ENCODE measurements around the gene IQSEC1. TPM values are rescaled to one million over a fixed set of nuclear protein-coding genes. Genes with fewer than 3 reads are reported as not detected.

Gene IQSEC1
- total and polyA plus RNA-seq, 2 donors (not counting 1 experiment from before 2014, with no cell fraction given), result 96.7 to 222 TPM

GRCh38 chr3:12932347-12932746 lies 140.9 kb downstream of the IQSEC1 start:
- CTCF ChIA-PET, result interaction anchor here (1.1 kb wide), 1 partner anchor 52 kb away, joined by 6 read pairs; no protein-coding TSS in a partner anchor
- no peak for TF ChIP-seq EZH2 (IDR thresholded peaks at IDR 0.05; ENCODE audit: borderline replicate concordance, insufficient read depth, low read depth, low read length, poor library complexity, severe bottlenecking)
- TF ChIP-seq, protein P1, sequence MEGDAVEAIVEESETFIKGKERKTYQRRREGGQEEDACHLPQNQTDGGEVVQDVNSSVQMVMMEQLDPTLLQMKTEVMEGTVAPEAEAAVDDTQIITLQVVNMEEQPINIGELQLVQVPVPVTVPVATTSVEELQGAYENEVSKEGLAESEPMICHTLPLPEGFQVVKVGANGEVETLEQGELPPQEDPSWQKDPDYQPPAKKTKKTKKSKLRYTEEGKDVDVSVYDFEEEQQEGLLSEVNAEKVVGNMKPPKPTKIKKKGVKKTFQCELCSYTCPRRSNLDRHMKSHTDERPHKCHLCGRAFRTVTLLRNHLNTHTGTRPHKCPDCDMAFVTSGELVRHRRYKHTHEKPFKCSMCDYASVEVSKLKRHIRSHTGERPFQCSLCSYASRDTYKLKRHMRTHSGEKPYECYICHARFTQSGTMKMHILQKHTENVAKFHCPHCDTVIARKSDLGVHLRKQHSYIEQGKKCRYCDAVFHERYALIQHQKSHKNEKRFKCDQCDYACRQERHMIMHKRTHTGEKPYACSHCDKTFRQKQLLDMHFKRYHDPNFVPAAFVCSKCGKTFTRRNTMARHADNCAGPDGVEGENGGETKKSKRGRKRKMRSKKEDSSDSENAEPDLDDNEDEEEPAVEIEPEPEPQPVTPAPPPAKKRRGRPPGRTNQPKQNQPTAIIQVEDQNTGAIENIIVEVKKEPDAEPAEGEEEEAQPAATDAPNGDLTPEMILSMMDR (IDR thresholded peaks at IDR 0.05), result no peak
- Mint-ChIP-seq H3K4me3 (no peak overlapping the region), H3K27ac (no peak overlapping the region), H3K9me3 (ENCODE audit: insufficient read depth) (no peaks in the 10 kb centered on the region), H3K27me3 (no peaks in the 10 kb centered on the region), H3K4me1 (peaks cover 18% of the 10 kb centered on the region)
- no peak for ATAC-seq (ENCODE audit: low read depth)
- Histone ChIP-seq H3K4me3 (ENCODE audit: control extremely low read depth in 1 of 5, extremely low read depth in 1 of 5, insufficient read depth in 1 of 5, low read depth in 2 of 5, low read length in 4 of 5) (no peak overlapping the region), H3K4me2 (replicated peaks; ENCODE audit: low read depth, low read length, poor library complexity, severe bottlenecking) (no peak overlapping the region), H3K4me1 (ENCODE audit: control insufficient read depth in 2 of 2, insufficient read depth in 2 of 2, low read length in 2 of 2) (no peaks in the 10 kb centered on the region), H3K9me3 (ENCODE audit: control extremely low read depth in 1 of 3, control insufficient read depth in 2 of 3, insufficient read depth in 1 of 3, low read length in 2 of 3) (no peaks in the 10 kb centered on the region), H2AFZ (ENCODE audit: insufficient read depth, low read depth, low read length, poor library complexity, severe bottlenecking) (no peak overlapping the region), H3K36me3 (replicated peaks in 1 of 2; ENCODE audit: control extremely low read depth in 1 of 2, control insufficient read depth in 1 of 2, extremely low read depth in 1 of 2, insufficient read depth in 2 of 2, low read length in 1 of 2) (peaks cover 8 to 93% of the 10 kb centered on the region in 2 experiments), H3K27me3 (replicated peaks in 1 of 4; ENCODE audit: control extremely low read depth in 1 of 4, control insufficient read depth in 3 of 4, insufficient read depth in 4 of 4, low read length in 3 of 4) (no peaks in the 10 kb centered on the region), H3K79me2 (ENCODE audit: control insufficient read depth, insufficient read depth, low read length) (peaks cover 100% of the 10 kb centered on the region), H3K27ac (ENCODE audit: low read length in 2 of 2) (no peak overlapping the region), H4K20me1 (ENCODE audit: control insufficient read depth, insufficient read depth, low read length, poor library complexity, severe bottlenecking) (peaks cover 100% of the 10 kb centered on the region), H3K9ac (ENCODE audit: low read length) (no peak overlapping the region)
- no peak for DNase-seq
- POLR2A ChIA-PET, result no interaction called here
- WGBS (ENCODE audit: insufficient coverage), result 90% methylated on average over 10 of the region's 10 CpGs
- intact Hi-C loops (cut with micrococcal nuclease), result no loop called here

DNA sequence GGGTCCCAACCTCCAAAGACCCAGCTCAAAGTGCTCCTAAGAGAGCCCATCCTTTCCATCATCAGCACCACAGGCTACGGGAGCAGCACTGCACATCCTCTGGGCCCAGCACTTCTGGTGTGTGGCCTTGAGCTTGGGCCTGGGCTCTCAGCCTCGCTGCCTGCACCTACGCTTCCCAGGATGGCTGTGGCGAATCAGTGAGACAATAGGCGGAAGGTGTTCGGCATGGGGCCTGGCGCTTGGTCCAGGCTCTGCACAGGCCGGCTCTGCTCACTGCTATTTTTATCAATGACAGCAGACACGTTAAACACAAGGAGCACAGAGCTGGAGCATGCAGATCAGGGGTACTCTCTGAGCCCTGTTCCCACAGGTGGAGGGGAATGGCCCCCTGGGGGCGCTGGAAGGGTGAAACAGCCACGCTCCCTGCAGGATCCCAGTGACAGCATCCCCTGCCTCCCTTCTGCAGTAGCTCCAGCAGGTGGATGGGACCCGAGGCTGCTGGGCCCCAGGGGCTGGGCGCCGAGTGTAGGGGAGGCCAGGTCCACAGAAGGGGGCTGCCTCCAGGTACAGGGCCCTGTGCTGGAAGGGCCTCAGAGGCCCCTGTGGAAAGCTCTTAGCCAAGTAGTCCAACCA lies 141.8 kb downstream of the IQSEC1 start:
- Histone ChIP-seq H2AFZ (ENCODE audit: insufficient read depth, low read depth, low read length, poor library complexity, severe bottlenecking) (no peak overlapping the region), H3K4me3 (ENCODE audit: control extremely low read depth in 1 of 5, extremely low read depth in 1 of 5, insufficient read depth in 1 of 5, low read depth in 2 of 5, low read length in 4 of 5) (no peak overlapping the region), H3K9me3 (ENCODE audit: control extremely low read depth in 1 of 3, control insufficient read depth in 2 of 3, insufficient read depth in 1 of 3, low read length in 2 of 3) (no peaks in the 10 kb centered on the region), H3K27ac (ENCODE audit: low read length in 2 of 2) (no peak overlapping the region), H3K4me1 (ENCODE audit: control insufficient read depth in 2 of 2, insufficient read depth in 2 of 2, low read length in 2 of 2) (peaks cover 0 to 4% of the 10 kb centered on the region in 2 donors), H3K4me2 (replicated peaks; ENCODE audit: low read depth, low read length, poor library complexity, severe bottlenecking) (no peak overlapping the region), H3K36me3 (replicated peaks in 1 of 2; ENCODE audit: control extremely low read depth in 1 of 2, control insufficient read depth in 1 of 2, extremely low read depth in 1 of 2, insufficient read depth in 2 of 2, low read length in 1 of 2) (peaks cover 8 to 92% of the 10 kb centered on the region in 2 experiments), H4K20me1 (ENCODE audit: control insufficient read depth, insufficient read depth, low read length, poor library complexity, severe bottlenecking) (peaks cover 100% of the 10 kb centered on the region), H3K79me2 (ENCODE audit: control insufficient read depth, insufficient read depth, low read length) (peaks cover 100% of the 10 kb centered on the region), H3K27me3 (replicated peaks in 1 of 4; ENCODE audit: control extremely low read depth in 1 of 4, control insufficient read depth in 3 of 4, insufficient read depth in 4 of 4, low read length in 3 of 4) (no peaks in the 10 kb centered on the region), H3K9ac (ENCODE audit: low read length) (no peak overlapping the region)
- POLR2A ChIA-PET, result no interaction called here
- Mint-ChIP-seq H3K27ac (no peak overlapping the region), H3K27me3 (no peaks in the 10 kb centered on the region), H3K4me3 (no peak overlapping the region), H3K9me3 (ENCODE audit: insufficient read depth) (no peaks in the 10 kb centered on the region), H3K4me1 (peaks cover 24% of the 10 kb centered on the region)
- DNase-seq (no peak), ATAC-seq (ENCODE audit: low read depth) (no peak)
- CTCF ChIA-PET, result interaction anchor here (1.1 to 1.7 kb wide), 3 partner anchors 52 to 55 kb away, joined by 4 to 7 read pairs (median 6); no protein-coding TSS in a partner anchor
- 95% methylated on average over 13 of the region's 14 CpGs for WGBS (ENCODE audit: insufficient coverage)
- TF ChIP-seq EZH2 (IDR thresholded peaks at IDR 0.05; ENCODE audit: borderline replicate concordance, insufficient read depth, low read depth, low read length, poor library complexity, severe bottlenecking), result no peak
- TF ChIP-seq, protein P1 (IDR thresholded peaks at IDR 0.05), result no peak
- intact Hi-C loops (cut with micrococcal nuclease), result no loop called here
